Muscle of back (tissue), 11 donors: Measurements from ENCODE around the gene ACOXL. TPM values are rescaled to one million over a fixed set of nuclear protein-coding genes. Genes with fewer than 3 reads are reported as not detected.
A peak's percentile ranks its signal among the peaks of the same experiment; 100 is the strongest.
"Not testable (repeated sequence)": the region's sequence is repeated elsewhere in the genome, so short reads cannot be mapped to it uniquely, and the experiment has no call there.

Source experiments
- DNase-seq, 3 donors: peaks; one replicate each; pipeline versions ENCODE4 v3.0.0 to v3.0.0-alpha.2; 2013
- polyA plus RNA-seq, 10 donors: library from polyadenylated mRNA; unstranded; fragments of 120-200 nt; gene quantifications; one replicate each; pipeline ENCODE4 v1.2.1, GENCODE V29; 2013; ENCODE audit not compliant: insufficient read length in 10 of 10

ACOXL gene
- polyA plus RNA-seq, 10 donors, result 0.09 to 0.53 (median 0.18) TPM

DNA sequence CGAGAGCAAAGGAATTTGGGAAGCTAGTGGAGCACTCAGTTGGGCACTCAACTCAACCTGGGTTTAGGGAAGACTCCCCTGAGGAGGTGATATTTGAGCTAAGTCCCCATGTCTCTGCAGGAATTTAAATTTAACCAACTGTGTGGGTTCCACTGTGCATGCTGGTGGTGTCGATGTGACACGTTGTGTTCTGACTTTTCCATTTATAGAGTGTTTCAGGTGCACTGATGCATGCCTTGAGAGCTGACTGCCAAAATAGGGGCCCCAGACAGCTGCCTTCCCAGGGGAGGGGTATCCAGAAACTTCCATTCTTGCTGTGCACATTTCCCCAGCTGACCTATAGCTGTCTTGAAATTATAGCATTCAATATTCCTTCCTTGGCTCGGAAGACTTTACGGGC, 324.7 kb downstream of the ACOXL start:
- no peak for DNase-seq

DNA sequence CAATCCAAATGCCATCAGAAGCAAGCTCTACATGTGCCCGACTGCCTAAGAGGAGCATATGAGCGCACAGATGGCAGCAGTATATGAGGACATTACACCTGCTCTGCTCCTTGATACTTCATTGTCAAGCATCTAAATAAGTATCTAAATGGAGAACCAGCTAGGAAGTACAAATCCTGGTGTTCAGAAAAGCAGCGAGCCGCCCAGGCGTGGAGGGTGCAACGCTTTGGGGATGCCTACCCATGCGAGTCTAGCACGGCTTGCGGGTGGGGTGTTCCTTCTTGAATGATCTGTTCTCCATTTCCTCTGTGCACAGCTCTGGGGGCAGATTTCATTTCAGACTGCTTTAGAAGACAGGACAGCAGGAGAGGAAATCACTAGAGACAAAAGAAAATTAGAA, 325.3 kb downstream of the ACOXL start:
- no peak for DNase-seq

DNA sequence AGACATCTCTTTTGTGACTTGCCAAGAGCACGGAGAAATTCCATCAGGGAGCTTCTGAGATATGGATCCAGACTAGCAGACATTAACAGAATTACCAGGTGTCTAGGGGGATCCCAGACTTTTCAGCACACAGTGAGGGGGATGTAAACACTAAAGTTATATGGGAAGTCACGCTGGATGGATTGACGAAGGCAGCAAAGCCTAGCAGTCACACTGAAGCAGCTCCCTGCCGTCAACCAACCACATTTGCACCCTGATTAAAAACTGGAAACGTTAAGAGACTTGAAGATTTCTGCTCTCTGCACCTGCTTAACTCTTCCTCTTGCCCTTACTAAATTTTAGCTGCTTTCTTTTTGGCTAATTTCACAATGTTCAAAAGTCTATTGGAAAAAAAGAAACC, 325.9 kb downstream of the ACOXL start:
- peak in 1 of 3 donors; percentile 20 for DNase-seq

DNA sequence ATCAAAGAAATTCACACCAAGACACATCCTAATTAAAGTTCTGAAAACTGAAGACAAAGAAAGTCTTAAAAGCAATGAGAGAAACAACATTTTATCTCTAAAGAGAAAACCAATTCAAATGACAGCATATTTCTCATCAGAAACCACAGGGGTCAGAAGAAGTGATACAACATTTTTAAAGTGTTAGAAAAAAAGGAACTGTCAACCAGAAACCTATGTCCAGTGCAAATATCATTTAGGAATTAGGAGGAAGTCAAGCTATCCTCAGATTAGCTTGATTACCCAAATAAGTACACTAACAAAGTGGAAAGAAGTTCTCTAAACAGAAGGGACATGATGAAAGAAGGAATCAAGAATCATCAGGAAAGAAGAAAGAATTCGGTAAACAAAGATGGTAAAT, 328.8 kb downstream of the ACOXL start:
- no peak for DNase-seq

DNA sequence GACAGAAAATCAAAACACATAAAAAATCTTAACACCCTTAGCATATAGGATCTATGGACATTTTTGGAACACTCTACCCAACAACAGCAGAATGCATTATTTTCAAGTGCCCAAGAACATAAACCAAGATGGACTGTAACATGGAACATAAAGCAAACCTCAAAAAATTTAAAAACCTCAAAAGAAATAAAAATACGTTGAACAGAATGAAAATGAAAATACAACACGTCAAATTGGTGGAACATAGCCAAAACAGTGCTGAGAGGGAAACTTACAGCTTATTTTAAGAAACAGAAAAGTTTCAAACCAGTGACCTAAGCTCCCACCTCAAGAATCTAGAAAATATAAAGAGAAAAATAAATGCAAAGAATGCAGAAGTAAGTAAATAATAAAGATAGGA, 330.0 kb downstream of the ACOXL start:
- DNase-seq, result no peak

DNA sequence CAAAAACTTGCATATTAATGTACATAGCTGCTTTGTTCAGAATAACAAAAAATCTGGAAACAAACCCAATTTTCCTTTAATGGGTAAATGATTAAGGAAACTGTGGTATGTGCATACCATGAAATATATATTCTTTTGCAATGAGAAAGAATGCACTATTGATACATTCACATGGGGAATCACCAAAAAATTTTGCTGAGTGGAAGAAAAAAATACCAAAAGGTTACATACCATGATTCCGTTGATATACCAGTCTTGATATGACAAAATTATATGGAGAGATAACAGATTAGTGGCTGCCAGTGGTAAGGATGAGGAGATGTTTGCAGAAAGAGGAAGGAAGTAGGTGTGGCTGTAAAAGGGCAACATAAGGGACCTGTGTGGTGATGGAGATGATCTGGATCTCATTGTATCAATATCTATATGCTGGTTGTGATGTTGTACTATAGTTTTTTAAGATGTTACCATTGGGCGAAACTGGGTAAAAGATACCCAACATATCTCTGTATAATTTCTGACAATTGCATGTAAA, 333.8 kb downstream of the ACOXL start:
- DNase-seq, result no peak

DNA sequence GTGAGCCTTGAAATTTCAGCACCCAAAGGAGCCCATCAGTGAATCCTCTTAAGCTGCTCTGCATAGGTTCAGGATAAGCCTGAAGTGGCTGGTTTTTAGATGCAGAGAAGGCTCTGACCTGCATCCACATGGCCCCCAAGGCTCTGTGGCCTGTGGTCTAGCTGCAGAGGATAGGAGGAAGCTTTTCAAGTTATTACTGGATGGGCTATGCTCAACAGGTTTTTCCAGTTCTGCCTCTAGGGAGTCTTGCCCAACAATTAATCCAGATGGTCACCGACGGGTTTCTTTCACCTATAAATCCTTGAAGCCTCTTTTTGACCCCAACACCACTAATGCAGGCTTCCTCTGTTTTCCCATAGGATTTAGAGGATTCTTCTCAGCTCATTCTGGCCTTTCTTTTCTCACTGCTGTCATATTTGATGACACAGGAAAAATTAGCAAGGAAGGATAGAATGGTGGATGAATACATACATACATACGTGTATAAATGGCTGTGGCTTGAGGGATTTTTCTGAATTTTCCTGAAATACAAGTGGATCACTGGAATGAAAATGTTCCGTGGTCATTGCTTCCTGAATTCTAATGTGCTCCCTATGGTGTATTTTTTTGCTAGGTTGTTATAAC, 336.2 kb downstream of the ACOXL start:
- DNase-seq, result no peak

DNA sequence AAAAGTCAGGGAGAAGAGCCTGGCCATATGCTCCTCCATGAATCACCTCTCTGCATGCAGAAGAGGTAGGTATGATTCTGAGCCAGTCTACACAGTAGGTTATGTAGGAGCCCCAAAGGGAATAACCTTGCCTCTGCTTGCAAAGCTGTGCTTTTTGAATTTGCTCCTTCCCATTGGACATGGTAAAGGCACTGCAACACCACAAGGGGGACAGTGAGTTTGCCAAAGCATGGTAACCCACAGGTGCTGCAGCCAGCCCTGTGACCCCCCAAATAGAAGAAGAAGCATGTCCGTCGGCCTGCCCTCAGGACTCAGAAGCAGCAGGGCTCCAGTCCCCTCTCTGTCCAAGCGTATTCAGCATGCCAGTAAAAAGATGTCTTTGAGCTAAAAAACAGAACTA, 337.3 kb downstream of the ACOXL start:
- DNase-seq, result no peak

DNA sequence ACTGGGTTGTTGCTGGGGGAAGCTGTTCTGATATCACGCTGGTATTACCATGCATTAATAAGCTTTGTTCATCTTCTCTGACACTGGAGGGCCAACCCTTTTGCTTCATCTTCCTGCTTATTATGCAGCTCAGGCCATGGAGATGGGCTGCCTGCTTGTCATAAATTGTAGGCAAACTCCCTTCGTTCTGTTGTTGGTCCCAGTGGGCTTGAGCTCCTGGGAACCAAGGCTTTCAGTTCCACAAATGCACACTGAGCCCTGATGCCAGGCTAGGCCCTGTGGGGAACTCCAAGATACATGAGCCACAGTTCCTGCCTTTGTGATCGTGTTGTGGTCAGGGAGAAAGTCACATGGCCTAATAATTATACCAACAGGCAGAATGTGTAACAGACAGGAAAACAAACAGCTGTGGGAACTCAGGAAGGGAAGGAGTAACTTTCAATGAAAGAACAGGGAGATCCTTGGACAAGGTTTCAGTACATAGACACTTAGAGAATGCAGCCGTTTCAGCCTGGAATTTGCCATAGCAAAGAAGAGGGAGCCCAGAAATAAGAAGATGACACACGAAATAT, 339.3 kb downstream of the ACOXL start:
- peak in 2 of 3 donors; percentile 26 to 35 for DNase-seq

DNA sequence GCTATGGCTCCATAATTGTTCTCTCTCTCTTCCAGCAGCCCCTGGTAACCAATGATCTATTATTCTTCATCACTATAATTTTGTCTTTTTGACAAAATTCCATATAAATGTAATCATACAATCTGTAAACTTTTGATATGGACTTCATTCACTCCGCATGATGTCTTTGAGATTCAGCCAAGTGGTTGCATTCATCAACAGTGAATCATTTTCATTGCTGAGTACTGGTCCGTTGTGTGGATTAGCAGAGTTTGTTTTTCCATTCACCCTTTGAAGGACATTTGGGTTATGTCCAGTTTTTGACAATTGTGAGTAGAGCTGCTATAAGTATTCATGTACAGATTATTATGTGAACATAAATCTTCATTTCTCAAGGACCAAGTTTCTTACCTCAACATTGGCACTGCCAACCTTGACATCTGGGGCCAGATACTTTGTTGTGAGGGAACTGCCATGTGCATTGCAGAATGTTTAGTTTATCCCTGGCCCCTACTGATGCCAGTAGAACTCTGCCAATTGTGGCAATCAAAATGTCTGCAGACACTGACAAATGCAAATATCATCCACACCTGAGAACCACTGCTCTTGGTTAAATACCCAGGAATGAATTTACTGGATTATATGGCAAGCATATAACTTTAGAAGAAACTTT, 340.0 kb downstream of the ACOXL start:
- DNase-seq, result peak in 2 of 3 donors; percentile 18 to 61

DNA sequence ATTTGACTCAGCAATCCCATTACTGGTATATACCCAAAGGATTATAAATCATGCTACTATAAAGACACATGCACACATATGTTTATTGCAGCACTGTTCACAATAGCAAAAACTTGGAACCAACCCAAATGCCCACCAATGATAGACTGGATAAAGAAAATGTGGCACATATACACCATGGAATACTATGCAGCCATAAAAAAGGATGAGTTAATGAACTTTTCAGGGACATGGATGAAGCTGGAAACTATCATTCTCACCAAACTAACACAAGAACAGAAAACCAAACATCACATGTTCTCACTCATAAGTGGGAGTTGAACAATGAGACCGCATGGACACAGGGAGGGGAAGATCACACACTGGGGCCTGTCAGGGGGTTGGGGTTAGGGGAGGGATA, 350.3 kb downstream of the ACOXL start:
- not testable (repeated sequence) for DNase-seq

DNA sequence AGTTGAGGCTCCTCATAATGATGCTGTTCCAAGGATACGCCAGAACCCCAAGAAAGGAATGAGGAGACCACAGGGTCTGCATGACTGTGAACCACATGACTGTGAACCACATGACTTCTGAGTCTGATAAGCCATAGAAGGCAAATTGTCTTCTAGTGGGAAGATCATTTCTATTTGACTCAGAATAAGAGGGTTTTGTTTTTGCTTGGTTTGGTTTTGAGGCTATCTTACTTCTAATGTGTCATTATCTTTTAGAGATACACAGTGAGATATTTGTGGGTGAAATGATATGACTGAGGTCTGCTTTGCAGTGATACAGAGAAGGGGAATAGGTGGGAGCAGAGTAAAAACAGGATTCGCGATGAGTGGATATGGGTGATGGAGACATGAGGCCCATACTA, 359.4 kb downstream of the ACOXL start:
- DNase-seq, result no peak

DNA sequence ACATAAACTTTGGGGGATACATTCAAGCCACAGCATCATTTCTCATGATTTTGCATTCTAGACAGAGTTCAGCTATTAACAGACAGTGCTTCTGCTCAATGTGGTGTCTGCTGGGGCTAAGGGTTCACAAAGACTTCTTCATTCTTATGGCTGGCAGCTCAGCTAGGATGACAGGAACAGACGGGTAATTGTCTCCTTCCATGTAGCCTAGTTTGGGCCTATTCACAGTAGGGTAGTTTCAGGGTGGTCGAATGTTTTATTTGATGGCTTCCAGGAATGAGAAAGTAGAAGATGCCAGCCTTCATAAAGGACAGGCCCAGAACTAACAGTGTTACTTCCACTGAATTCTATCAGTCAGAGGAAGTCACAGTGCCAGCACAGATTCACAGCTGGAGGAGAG, 362.3 kb downstream of the ACOXL start:
- no peak for DNase-seq

DNA sequence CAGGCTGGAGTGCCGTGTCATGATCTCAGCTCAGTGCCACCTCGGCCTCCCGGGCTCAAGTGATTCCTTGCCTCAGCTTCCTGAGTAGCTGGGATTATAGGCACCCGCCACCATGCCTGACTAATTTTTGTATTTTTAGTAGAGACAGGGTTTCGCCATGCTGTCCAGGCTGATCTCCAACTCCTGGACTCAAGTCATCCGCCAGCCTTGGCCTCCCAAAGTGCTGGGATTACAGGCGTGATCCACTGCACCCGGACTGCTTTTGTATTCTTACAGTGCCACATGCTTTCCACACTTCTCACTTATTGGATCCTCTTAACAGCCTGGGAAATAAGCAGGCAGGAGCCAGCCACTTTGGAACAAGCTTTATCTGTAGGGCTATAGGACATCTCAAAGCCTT, 363.1 kb downstream of the ACOXL start:
- no peak for DNase-seq

DNA sequence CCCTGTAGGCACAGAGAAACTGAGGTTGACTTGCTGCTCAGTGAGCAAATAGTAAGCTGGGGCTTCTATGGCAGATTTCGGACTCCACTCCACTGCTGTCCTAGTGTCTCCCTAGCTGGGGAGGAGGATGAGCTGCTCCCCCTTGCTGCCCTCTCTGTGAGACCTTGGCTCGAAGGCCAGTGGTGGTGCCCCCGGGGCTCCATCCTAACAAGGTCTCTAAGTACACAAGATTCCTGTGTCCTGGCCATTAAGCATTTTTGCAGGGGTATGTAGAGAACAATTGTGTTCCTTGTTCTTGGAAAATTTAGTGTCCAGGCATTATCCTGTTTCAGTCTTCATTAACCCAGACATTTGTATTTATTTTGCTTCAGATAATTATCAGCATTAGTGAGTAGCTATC, 367.0 kb downstream of the ACOXL start:
- no peak for DNase-seq

DNA sequence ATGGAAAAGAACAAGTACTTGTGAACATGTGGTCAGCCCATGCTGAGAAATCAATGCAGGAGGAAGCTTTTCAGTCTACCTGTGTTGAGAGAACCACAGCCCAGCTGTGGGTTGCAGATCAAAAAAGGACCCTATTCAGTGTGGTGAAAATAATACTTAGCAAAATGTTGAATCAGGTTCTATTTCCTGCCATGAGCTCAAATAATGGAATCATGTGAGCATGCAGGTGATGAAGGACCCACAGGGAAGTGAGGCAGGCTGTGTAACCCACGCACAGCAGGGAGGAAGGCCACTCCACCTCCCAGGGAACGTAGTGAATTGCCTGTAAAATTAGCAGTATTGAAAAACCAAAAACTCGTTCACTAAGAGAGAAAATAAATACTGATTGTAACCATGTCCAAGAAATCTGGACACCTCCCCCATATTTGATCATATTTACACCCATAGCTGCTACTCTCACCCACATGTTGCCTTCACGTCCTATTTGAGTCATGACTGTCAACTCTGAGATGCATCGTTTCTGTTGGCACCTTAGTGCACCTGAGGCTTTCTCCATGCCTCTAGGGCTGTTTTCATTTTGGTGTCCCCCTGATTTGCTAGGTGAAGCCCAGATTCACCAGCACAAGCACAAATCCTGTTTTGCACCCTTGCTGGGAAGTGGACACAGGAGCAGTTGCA, 367.9 kb downstream of the ACOXL start:
- no peak for DNase-seq

DNA sequence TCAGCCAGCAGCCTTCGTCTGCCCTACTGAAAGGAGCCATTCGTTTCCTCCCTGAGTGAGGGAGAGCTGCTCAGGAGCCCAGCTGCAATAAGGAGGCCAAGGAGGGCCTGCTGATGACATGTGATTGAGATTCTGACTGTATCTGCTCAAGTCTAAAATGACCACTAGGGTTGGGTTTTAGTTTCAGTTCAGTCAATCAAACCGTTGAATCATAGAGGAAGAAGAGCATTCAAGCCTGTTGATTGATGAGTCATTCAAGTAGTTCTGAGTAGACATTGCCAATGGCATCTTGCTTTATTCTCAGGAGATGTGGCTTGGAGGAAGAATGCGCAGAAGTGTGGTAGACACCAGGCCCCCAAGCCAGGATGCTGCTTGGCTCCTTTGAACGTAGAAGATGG, 368.4 kb downstream of the ACOXL start:
- no peak for DNase-seq

DNA sequence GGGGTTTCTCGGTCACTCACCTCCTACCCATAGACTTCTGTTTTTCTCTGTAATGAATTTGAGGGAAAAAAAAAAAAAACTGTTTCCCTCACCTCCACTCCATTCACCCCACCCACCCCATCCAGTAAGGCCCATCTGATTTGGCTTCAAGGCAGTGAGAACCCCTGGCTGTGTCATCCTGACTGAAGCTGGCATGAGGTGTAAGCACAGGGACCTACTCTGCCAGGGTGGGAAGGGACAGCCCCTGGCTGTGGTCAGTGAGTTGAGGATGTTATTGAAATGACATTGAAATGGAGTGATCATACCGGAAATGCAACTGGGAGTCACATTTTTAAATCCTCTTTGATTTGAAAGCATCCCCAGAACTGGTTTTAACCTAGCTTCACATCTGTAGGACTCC, 369.2 kb downstream of the ACOXL start:
- no peak for DNase-seq

DNA sequence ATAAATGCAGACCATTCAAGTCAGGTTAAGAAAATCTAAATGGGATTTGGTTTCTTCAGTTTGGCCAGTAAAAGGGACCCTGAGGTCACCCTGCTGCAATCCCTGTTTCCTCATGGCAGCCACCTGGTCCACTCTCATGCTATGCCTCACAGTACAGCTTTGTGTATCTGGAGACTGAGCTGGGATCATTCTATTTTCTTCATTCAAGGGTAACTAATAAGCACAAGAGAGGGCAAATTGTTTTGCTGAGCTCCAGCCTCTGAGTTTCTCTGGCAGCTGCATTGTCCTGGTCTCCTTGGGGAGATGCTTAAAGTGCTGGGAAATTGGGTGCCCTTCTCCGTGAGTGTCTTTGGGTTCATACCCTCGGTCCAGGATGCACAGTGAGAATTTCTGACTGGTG, 369.8 kb downstream of the ACOXL start:
- DNase-seq, result no peak

DNA sequence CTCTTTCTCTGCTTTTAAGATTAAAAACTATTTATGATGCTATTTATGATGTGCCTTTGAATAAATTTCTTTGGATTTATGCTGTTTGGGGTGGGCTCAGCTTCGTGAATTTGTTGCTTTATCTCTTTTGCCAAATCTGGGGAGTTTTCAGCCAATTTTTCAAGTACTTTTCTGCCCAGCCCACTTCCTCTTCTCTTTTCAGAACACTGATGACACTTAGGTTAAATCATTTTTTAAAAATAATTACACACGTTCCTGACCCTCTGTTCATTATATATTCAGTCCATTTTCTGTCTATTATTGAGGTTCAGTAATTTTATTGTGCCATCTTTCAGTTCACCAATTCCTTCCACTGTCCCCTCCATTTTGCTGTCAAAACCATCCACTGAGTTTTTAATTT, 373.6 kb downstream of the ACOXL start:
- DNase-seq, result no peak

DNA sequence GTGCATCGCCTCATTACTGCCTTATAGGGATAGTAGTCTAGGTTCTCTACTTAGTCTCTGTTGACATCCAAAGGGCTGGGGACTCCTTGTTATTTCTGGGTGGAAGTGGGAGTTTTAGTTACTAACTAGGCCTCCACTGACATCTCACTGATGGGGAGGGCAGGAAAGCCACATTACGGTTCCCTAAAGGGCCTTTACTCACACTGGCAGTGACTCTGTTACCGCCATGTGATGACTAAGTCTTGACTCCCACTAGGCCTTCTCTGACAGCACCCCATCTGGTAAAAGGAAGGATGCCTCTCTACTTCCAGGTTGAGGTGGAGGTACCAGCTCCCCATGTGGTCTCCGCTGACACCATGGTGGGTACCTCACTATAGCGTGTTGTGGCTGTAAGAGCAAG, 374.3 kb downstream of the ACOXL start:
- no peak for DNase-seq

DNA sequence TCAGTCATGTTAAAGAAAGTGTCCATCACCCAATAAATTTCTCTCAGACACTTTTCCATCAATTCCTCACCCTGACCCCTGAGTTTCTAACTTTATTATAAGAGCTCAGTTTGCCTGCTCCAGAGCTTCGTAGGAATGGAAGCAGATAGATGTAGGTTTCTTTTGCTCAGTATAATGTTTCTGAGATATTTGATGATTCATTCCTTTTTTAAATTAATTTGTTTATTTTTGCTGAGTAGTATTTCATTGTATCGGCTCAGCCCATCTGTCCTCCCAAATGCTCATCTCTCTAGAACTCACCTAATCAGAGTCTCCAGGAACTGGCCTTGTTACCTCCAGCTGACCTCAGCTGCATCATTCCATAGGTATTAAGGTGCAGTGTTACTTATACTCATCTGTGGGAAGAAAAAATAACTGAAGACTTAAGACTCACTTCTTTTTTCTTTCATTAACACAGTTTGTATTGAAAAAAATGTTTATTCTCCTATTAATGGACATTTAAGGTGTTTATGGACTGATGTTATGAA, 376.4 kb downstream of the ACOXL start:
- no peak for DNase-seq
